PC-3 (cell line): ENCODE measurements around the gene ANKRD11. TPM values are rescaled to one million over a fixed set of nuclear protein-coding genes. Genes with fewer than 3 reads are reported as not detected.

Experiments used
- ATAC-seq: fragments of 200-7000 bp; cut with Tn5 transposase; 2 replicates; pipeline ENCODE4 v1.9.1; 2020; ENCODE audit warnings: mild to moderate bottlenecking, moderate library complexity
- BruUV-seq: library from RNA; stranded (reverse); fragments of 400-500 nt; replicated peaks from 2 replicates; lab custom pipeline; 2021; lab: Mats Ljungman, UMichigan
- CTCF ChIA-PET: fragments of 300-600 bp; sonication (Branson Sonifier 250); formaldehyde crosslinking; loops from one replicate; lab custom pipeline; 2022; ENCODE audit warnings: antibody characterized with exemption; lab: Charles Lee
- POLR2A ChIA-PET: fragments of 300-600 bp; sonication (Branson Sonifier 250); formaldehyde crosslinking; loops from one replicate; lab custom pipeline; 2022; ENCODE audit warnings: antibody characterized with exemption; ENCODE audit not compliant: unreplicated experiment; lab: Charles Lee
- DNase-seq: peaks from one replicate; pipeline ENCODE4 v3.0.0-alpha.2; 2015
- H2AFZ ChIP-seq: fragments of 300-600 bp; sonication (generic); 2 replicates; pipeline ENCODE4 v1.6.0; 2016; ENCODE audit warnings: antibody characterized with exemption, low read length
- H3F3A ChIP-seq: fragments of 300-600 bp; sonication (generic); one replicate; pipeline ENCODE4 v1.6.0; 2017; ENCODE audit warnings: antibody characterized with exemption, low read length, control low read depth, mild to moderate bottlenecking; ENCODE audit not compliant: unreplicated experiment
- H3K27ac ChIP-seq: fragments of 300-600 bp; sonication (generic); 2 replicates; pipeline ENCODE4 v1.5.1; 2016; ENCODE audit warnings: mild to moderate bottlenecking, low read length
- H3K27me3 ChIP-seq: fragments of 300-600 bp; sonication (generic); 2 replicates; pipeline ENCODE4 v1.6.1; 2016; ENCODE audit warnings: low read length, mixed read lengths
- H3K36me3 ChIP-seq: fragments of 300-600 bp; sonication (generic); 2 replicates; pipeline ENCODE4 v1.6.1; 2016; ENCODE audit warnings: low read depth, mixed run types, low read length, mixed read lengths
- H3K4me1 ChIP-seq: fragments of 300-600 bp; sonication (generic); 2 replicates; pipeline ENCODE4 v1.5.1; 2016; ENCODE audit warnings: low read length; ENCODE audit not compliant: insufficient read depth
- H3K4me2 ChIP-seq: fragments of 300-600 bp; sonication (generic); 2 replicates; pipeline ENCODE4 v1.6.0; 2016; ENCODE audit warnings: low read length
- H3K4me3 ChIP-seq: fragments of 300-600 bp; sonication (generic); 2 replicates; pipeline ENCODE4 v1.5.1; 2016; ENCODE audit warnings: mild to moderate bottlenecking, low read length, mixed read lengths
- H3K79me2 ChIP-seq: fragments of 300-600 bp; sonication (generic); 2 replicates; pipeline ENCODE4 v1.6.1; 2017; ENCODE audit warnings: low read length, mixed read lengths
- H3K9ac ChIP-seq: fragments of 300-600 bp; sonication (generic); 2 replicates; pipeline ENCODE4 v1.6.0; 2016; ENCODE audit warnings: mild to moderate bottlenecking, low read length
- H3K9me2 ChIP-seq: fragments of 300-600 bp; sonication (generic); replicated peaks from 2 replicates; pipeline ENCODE4 v1.6.1; 2016; ENCODE audit warnings: mixed run types, low read length, mixed read lengths
- H3K9me3 ChIP-seq: fragments of 300-600 bp; sonication (generic); 2 replicates; pipeline ENCODE4 v1.6.1; 2016; ENCODE audit warnings: low read length, mixed read lengths
- H4K20me1 ChIP-seq: fragments of 300-600 bp; sonication (generic); 2 replicates; pipeline ENCODE4 v1.6.1; 2016; ENCODE audit warnings: low read length, mixed read lengths
- EZH2 ChIP-seq: fragments of 300-600 bp; sonication (generic); IDR thresholded peaks from one replicate; pipeline ENCODE4 v1.6.1; 2017; ENCODE audit warnings: antibody characterized with exemption, mild to moderate bottlenecking, low read length; ENCODE audit not compliant: unreplicated experiment
- EZH2phosphoT487 ChIP-seq: fragments of 300-600 bp; sonication (generic); IDR thresholded peaks from 2 replicates; pipeline ENCODE4 v1.6.1; 2018; ENCODE audit warnings: mild to moderate bottlenecking, antibody characterized with exemption, low read length, borderline replicate concordance
- intact Hi-C: fragments of 100-400 bp; cut with micrococcal nuclease; formaldehyde crosslinking; loops from 2 replicates; pipeline ENCODE4 v1.9.0; 2023
- total RNA-seq: library from RNA; depleted of rRNA; stranded (reverse); fragments of >200 nt; gene quantifications from 2 replicates; pipeline ENCODE4 v1.2.3, GENCODE V29; 2014
- TF ChIP-seq, protein P1 (sequence below): fragments of 300-600 bp; sonication (generic); conservative IDR thresholded peaks from 2 replicates; pipeline ENCODE4 v1.5.1; 2017; ENCODE audit warnings: antibody characterized with exemption, low read depth, mild to moderate bottlenecking, low read length

ANKRD11 gene
- total RNA-seq, 1 experiment from 2014 or later: 65.0 TPM

DNA sequence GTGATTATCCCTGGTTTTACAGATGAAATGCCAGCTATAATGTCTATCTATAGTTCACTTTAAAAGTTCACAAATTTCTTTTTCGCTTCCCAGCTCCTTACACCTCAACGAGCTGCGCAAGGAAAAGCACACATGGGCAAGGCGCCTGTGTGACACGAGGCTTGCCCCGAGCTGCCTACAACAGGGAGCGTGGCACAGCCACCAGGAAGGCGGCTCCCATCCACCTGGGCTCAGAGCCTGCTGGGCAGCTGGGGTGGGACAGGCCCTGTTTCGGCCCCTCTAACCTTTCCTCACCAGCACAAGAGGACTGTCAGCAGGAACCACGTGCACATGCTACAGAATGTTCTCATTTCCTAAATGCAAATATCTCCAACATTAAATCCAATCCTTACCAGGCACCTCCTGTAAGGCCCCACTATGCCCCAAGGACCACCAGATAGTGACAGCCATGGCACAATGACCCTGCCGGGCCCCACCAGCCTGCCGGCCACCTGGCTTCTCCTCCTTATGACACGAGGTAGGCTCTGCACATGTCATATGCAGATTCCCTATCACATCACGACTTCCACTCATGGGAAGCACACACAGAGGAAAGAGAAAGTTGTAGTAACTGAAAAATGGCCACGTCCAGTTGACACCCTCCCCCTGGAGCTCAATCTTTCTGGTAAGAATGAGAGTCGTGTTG, 180.8 kb downstream of the ANKRD11 start:
- Histone ChIP-seq H3K79me2 (peaks cover 79% of the 10 kb centered on the region), H3K9ac (no peak overlapping the region), H3K36me3 (peaks cover 12% of the 10 kb centered on the region; the same call in 1 of the 2 replicates), H3K4me2 (no peak overlapping the region), H3K27ac (no peak overlapping the region), H3K4me3 (no peak overlapping the region), H3K9me3 (no peaks in the 10 kb centered on the region), H3K9me2 (no peaks in the 10 kb centered on the region), H3K27me3 (no peaks in the 10 kb centered on the region), H4K20me1 (0 out of 2 replicates have a peak, but pooled peaks cover 7% of the 10 kb centered on the region), H3F3A (no peaks in the 10 kb centered on the region), H2AFZ (no peak overlapping the region), H3K4me1 (peaks cover 5% of the 10 kb centered on the region)
- intact Hi-C loops: no loop called here
- no TSS peak for BruUV-seq
- ATAC-seq: no peak
- no peak for DNase-seq
- TF ChIP-seq EZH2: no peak
- TF ChIP-seq, protein P1, sequence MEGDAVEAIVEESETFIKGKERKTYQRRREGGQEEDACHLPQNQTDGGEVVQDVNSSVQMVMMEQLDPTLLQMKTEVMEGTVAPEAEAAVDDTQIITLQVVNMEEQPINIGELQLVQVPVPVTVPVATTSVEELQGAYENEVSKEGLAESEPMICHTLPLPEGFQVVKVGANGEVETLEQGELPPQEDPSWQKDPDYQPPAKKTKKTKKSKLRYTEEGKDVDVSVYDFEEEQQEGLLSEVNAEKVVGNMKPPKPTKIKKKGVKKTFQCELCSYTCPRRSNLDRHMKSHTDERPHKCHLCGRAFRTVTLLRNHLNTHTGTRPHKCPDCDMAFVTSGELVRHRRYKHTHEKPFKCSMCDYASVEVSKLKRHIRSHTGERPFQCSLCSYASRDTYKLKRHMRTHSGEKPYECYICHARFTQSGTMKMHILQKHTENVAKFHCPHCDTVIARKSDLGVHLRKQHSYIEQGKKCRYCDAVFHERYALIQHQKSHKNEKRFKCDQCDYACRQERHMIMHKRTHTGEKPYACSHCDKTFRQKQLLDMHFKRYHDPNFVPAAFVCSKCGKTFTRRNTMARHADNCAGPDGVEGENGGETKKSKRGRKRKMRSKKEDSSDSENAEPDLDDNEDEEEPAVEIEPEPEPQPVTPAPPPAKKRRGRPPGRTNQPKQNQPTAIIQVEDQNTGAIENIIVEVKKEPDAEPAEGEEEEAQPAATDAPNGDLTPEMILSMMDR: no peak
- no peak for TF ChIP-seq EZH2phosphoT487
- POLR2A ChIA-PET: no interaction called here
- CTCF ChIA-PET: no interaction called here

GRCh38 chr16:89308391-89309333, 181.7 kb downstream of the ANKRD11 start:
- Histone ChIP-seq H3K9me3 (no peaks in the 10 kb centered on the region), H3K27me3 (no peaks in the 10 kb centered on the region), H3K4me2 (no peak overlapping the region), H3F3A (no peaks in the 10 kb centered on the region), H3K4me3 (no peak overlapping the region), H3K27ac (no peak overlapping the region), H4K20me1 (0 out of 2 replicates have a peak, but pooled peaks cover 7% of the 10 kb centered on the region), H3K4me1 (no peaks in the 10 kb centered on the region), H3K36me3 (peaks cover 15% of the 10 kb centered on the region; the same call in 1 of the 2 replicates), H2AFZ (no peak overlapping the region), H3K79me2 (peaks cover 78% of the 10 kb centered on the region), H3K9me2 (no peaks in the 10 kb centered on the region), H3K9ac (no peak overlapping the region)
- CTCF ChIA-PET: no interaction called here
- POLR2A ChIA-PET: no interaction called here
- ATAC-seq (no peak), DNase-seq (no peak)
- BruUV-seq: no TSS peak
- intact Hi-C loops: no loop called here
- TF ChIP-seq, protein P1: peak; percentile 63
- no peak for TF ChIP-seq EZH2
